Astrocyte of the spinal cord (primary cell): Measurements from ENCODE around the gene CRIM1.
"Not testable (repeated sequence)": the region's sequence is repeated elsewhere in the genome, so short reads cannot be mapped to it uniquely, and the experiment has no call there.

Experiments used
- DNase-seq: peaks from one replicate; pipeline ENCODE4 v3.0.0; 2011; ENCODE audit warnings: low read depth, low spot score
- H3K4me3 ChIP-seq: 2 replicates; pipeline ENCODE4 v1.5.1; 2011; ENCODE audit warnings: low read depth, mild to moderate bottlenecking, low read length, moderate library complexity
- CTCF ChIP-seq: IDR thresholded peaks from 2 replicates; pipeline ENCODE4 v1.5.1; 2012; ENCODE audit warnings: low read depth, mild to moderate bottlenecking, low read length, inconsistent platforms
- in situ Hi-C: cut with HindIII; loops from 2 replicates; pipeline ENCODE4 v1.10.0; 2017; ENCODE audit warnings: low sequenced_read_pairs

CRIM1 gene

GRCh38 chr2:36355151-36355889, at the start of gene CRIM1:
CRIM1 (plus strand) TSS chr2:36355778; CDS start chr2:36356293, 515 bp downstream.
- peak within 1 kb of the TSS; percentile 92 for H3K4me3 ChIP-seq
- DNase-seq = peak; percentile 95

GRCh38 chr2:36307441-36307840, 48.1 kb upstream of the CRIM1 start:
- in situ Hi-C loops = no loop called here
- no peak for DNase-seq
- TF ChIP-seq CTCF = no peak
- no peak overlapping the region for H3K4me3 ChIP-seq

More at GRCh38 chr2:36355151-36355889, at the start of gene CRIM1:
- TF ChIP-seq CTCF = no peak
- in situ Hi-C loops = no loop called here

- DNase-seq, in situ Hi-C loops, H3K4me3 ChIP-seq: not testable (repeated sequence)
Measured at GRCh38 chr2:36310444-36310843, 45.1 kb upstream of the CRIM1 start.

GRCh38 chr2:36318547-36318946, 37.0 kb upstream of the CRIM1 start:
- TF ChIP-seq CTCF = no peak
- no peak for DNase-seq
- in situ Hi-C loops = no loop called here
- H3K4me3 ChIP-seq = no peak overlapping the region

- DNase-seq = peak; percentile 65
- in situ Hi-C loops = no loop called here
- no peak overlapping the region for H3K4me3 ChIP-seq
- TF ChIP-seq CTCF = peak; percentile 66
Measured at GRCh38 chr2:36322108-36322507, 33.5 kb upstream of the CRIM1 start.

GRCh38 chr2:36326286-36326685, 29.3 kb upstream of the CRIM1 start:
- no peak overlapping the region for H3K4me3 ChIP-seq
- DNase-seq = no peak
- in situ Hi-C loops = no loop called here
- TF ChIP-seq CTCF = no peak

- DNase-seq = peak; percentile 39
- no peak overlapping the region for H3K4me3 ChIP-seq
- in situ Hi-C loops = no loop called here
- no peak for TF ChIP-seq CTCF
Measured at GRCh38 chr2:36329251-36329650, 26.3 kb upstream of the CRIM1 start.
